Activated B cell treated with CpG ODN at 0.5 μM for 24 hours (primary cell): Measurements from ENCODE around the gene TRABD. TPM values are rescaled to one million over a fixed set of nuclear protein-coding genes. Genes with fewer than 3 reads are reported as not detected.

Source experiments
- ATAC-seq: fragments of 200-7000 bp; cut with Tn5 transposase; one replicate; pipeline ENCODE4 v1.10.0; 2021; ENCODE audit warnings: low read depth, mild to moderate bottlenecking, moderate library complexity
- CTCF ChIA-PET: fragments of 350-600 bp; sonication (Branson Sonifier 250); formaldehyde crosslinking; loops from one replicate; lab custom pipeline; 2021; ENCODE audit warnings: antibody characterized with exemption; lab: Charles Lee
- POLR2A ChIA-PET: fragments of 350-600 bp; sonication (Branson Sonifier 250); formaldehyde crosslinking; loops from one replicate; lab custom pipeline; 2021; ENCODE audit warnings: antibody characterized with exemption; lab: Charles Lee
- DNase-seq: peaks from one replicate; pipeline ENCODE4 v3.0.0; 2022
- H3K27ac Mint-ChIP-seq: one replicate; pipeline ENCODE4 v1.8.0; 2020; ENCODE audit warnings: mixed read lengths
- H3K27me3 Mint-ChIP-seq: one replicate; pipeline ENCODE4 v1.8.0; 2021; ENCODE audit warnings: mixed read lengths
- H3K36me3 Mint-ChIP-seq: one replicate; pipeline ENCODE4 v1.8.0; 2021; ENCODE audit warnings: low read depth, mixed read lengths
- H3K4me1 Mint-ChIP-seq: one replicate; pipeline ENCODE4 v1.8.0; 2021; ENCODE audit warnings: mixed read lengths
- H3K4me3 Mint-ChIP-seq: one replicate; pipeline ENCODE4 v1.8.0; 2020; ENCODE audit warnings: mild to moderate bottlenecking, mixed read lengths
- H3K9me3 Mint-ChIP-seq: one replicate; pipeline ENCODE4 v1.8.0; 2020; ENCODE audit warnings: mixed read lengths
- intact Hi-C: fragments of 100-400 bp; cut with micrococcal nuclease; formaldehyde crosslinking; loops from one replicate; pipeline ENCODE4 v1.15.1; 2024
- total RNA-seq: library from RNA; stranded (reverse); gene quantifications from 2 replicates; pipeline ENCODE4 v1.2.3, GENCODE V29; 2022
- TF ChIP-seq, protein P1 (sequence below): fragments of 200-600 bp; IDR thresholded peaks from one replicate; pipeline ENCODE4 v1.8.0; 2022; ENCODE audit warnings: antibody characterized with exemption, mild to moderate bottlenecking

TRABD gene
- total RNA-seq, 1 donor from 2014 or later = 86.4 TPM

DNA sequence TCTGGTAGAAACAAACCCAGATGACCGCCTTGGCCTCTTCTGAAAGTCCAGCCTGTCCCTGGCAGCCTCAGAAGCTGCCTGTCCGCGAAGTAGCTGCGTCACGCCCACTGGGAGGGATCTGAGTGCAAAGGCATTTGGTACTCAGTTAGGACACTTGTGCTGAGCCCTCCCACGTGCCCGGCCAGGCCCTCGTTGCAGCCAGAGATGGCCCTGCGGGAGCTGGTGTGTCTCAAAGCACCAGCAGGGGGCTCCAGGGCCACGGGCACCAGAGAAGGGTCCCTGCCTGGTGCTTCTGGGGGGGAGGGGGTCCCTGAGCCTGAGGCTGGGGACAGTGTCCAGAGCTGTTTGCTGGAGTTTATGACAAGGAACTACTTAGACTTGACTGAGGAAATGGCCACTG is 20.9 kb downstream of the TRABD start:
- ChIA-PET POLR2A (interaction anchor here (3.1 to 5.0 kb wide), 3 partner anchors 11 to 20 kb away, joined by 12 to 55 read pairs (median 20); no protein-coding TSS in a partner anchor), CTCF (interaction anchor here (1.1 to 4.0 kb wide), 5 partner anchors 15 to 277 kb away, joined by 3 to 39 read pairs (median 3); no protein-coding TSS in a partner anchor)
- DNase-seq (no peak), ATAC-seq (no peak)
- TF ChIP-seq, protein P1, sequence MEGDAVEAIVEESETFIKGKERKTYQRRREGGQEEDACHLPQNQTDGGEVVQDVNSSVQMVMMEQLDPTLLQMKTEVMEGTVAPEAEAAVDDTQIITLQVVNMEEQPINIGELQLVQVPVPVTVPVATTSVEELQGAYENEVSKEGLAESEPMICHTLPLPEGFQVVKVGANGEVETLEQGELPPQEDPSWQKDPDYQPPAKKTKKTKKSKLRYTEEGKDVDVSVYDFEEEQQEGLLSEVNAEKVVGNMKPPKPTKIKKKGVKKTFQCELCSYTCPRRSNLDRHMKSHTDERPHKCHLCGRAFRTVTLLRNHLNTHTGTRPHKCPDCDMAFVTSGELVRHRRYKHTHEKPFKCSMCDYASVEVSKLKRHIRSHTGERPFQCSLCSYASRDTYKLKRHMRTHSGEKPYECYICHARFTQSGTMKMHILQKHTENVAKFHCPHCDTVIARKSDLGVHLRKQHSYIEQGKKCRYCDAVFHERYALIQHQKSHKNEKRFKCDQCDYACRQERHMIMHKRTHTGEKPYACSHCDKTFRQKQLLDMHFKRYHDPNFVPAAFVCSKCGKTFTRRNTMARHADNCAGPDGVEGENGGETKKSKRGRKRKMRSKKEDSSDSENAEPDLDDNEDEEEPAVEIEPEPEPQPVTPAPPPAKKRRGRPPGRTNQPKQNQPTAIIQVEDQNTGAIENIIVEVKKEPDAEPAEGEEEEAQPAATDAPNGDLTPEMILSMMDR = no peak
- Mint-ChIP-seq H3K9me3 (no peaks in the 10 kb centered on the region), H3K36me3 (peaks cover 54% of the 10 kb centered on the region), H3K27me3 (no peaks in the 10 kb centered on the region), H3K27ac (no peak overlapping the region), H3K4me3 (no peak overlapping the region), H3K4me1 (peaks cover 39% of the 10 kb centered on the region)
- intact Hi-C loops = loop anchor here (5.0 to 10.0 kb wide), 3 partner anchors 174 to 352 kb away; partner anchors contain the start of genes IL17REL and ZBED4

DNA sequence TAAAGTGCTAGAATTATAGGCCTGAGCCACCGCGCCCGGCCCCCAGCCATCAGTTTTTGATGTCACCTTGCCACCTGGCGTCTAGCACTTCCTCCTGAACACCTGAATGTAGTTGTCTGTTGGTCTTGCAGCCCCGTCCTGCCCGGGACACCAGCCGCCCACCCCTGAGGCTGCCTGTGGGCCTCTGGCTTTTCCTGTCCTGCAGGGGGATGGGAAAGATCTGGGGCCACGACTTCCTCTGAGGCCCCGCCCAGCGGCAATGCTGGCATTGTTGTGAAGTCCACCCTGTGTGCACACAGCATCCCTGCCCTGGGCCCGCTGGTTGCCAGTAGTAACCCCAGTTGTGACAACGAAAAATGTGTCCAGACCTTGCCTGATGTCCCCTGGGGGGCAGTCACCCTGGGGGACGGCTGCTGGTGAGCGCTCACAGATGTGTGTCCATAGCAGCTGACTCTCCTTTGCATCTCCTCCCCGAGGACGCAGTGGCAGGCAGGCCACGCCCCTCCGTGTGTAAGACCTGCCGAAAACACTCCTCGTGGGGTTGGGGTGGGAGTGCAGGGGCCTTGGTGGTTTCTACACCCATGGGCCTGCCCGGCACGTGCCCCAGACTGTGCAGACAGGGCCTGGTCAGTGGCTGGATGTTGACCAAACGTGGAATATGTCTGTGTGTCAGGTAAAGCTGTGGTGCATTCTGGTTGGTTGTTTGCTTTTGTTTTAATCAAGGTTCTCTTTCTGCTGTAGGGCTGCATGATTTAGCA is 21.8 kb downstream of the TRABD start:
- TF ChIP-seq, protein P1 = no peak
- intact Hi-C loops = loop anchor here (5.0 to 10.0 kb wide), 3 partner anchors 175 to 353 kb away; partner anchors contain the start of genes IL17REL and ZBED4
- no peak overlapping the region for H3K4me3 Mint-ChIP-seq
- peaks cover 31% of the 10 kb centered on the region for H3K4me1 Mint-ChIP-seq
- H3K36me3 Mint-ChIP-seq = peaks cover 63% of the 10 kb centered on the region
- ChIA-PET POLR2A (interaction anchor here (0.6 to 5.0 kb wide), 8 partner anchors 12 to 370 kb away, joined by 3 to 55 read pairs (median 4); no protein-coding TSS in a partner anchor), CTCF (interaction anchor here (1.1 to 4.0 kb wide), 6 partner anchors 17 to 278 kb away, joined by 3 to 39 read pairs (median 6); no protein-coding TSS in a partner anchor)
- DNase-seq (peak; percentile 52), ATAC-seq (peak; percentile 76)
- no peaks in the 10 kb centered on the region for H3K9me3 Mint-ChIP-seq
- peak overlapping the region; percentile 41 for H3K27ac Mint-ChIP-seq
- H3K27me3 Mint-ChIP-seq = no peaks in the 10 kb centered on the region

DNA sequence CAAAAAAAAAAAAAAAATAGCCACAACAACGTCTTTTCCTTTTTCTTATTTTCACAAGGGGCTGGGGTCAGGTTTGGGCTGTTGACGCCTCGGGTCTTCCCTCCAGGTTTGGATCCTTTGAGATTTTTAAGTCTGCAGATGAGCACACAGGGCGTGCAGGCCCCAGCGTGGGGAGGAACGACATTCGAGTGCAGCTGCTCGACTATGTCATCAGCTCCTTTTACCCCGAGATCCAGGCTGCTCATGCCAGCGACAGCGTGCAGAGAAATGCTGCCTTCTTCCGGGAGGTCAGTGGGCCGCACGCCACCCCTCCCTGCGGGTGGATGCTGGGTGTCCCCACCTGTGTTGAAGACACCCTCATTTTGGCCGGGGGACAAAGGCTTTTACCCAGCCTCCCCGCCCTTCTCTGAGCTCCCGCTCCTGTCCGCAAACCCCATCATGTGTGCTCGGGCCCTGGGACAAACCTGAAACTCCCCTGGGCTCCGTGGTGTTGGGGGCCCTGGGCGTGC is 22.8 kb downstream of the TRABD start:
- peaks cover 29% of the 10 kb centered on the region for H3K4me1 Mint-ChIP-seq

DNA sequence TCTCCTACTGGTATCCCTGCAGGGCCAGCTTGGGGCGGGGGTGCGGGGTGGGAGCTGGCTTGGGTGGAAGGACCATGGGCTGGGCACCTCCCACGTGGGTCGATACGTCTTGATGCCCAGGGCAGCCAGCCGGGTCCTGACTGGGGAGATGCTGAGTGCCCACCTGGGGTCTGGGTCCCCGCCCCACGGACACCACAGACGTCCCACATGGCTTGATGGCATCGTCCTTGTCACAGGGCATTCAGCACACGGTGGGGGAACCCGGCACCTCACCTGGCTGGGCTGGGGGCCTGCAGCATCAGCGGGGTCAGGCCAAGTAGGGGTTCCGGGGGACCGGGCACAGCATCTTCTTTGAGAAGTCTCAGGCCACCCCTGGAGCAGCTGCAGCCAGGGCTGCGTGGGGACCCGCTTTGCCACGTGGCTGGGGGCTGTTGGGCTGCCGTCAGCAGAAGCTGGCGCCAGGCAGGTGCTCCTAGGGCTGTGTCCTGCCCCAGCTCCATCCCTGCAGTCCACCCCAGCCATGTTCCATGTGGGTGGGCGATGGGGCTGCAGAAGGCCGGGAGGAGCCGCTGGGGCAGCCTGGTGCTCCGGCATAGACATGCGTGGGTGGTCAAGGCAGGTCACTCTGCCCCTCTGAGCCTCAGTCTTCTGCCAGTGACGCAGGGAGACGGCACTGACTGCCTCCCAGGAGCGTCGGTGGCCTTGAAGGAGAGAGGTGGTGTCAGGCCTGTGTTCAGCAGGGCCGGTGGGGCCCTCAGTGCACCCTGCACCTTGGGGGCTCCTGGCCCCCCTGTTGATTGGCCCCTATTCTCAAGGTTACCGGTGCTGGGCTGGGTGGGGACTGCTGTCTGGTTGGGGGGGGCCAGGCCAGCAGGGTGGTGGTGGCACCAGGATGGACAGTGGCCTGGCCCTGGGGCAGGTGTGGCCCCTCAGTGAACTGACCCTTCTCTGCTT is 23.5 kb downstream of the TRABD start:
- Mint-ChIP-seq H3K27ac (peak overlapping the region; percentile 35), H3K9me3 (no peaks in the 10 kb centered on the region), H3K36me3 (peaks cover 66% of the 10 kb centered on the region), H3K4me3 (no peak overlapping the region), H3K27me3 (no peaks in the 10 kb centered on the region), H3K4me1 (peaks cover 29% of the 10 kb centered on the region)
- ChIA-PET POLR2A (interaction anchor here (1.6 to 5.0 kb wide), 4 partner anchors 14 to 60 kb away, joined by 5 to 55 read pairs (median 16); no protein-coding TSS in a partner anchor), CTCF (interaction anchor here (1.1 to 4.0 kb wide), 4 partner anchors 18 to 278 kb away, joined by 4 to 39 read pairs (median 10); no protein-coding TSS in a partner anchor)
- intact Hi-C loops = loop anchor here (1.0 to 10.0 kb wide), 6 partner anchors 19 to 442 kb away; partner anchors contain the start of genes IL17REL and ZBED4
- TF ChIP-seq, protein P1 = no peak
- DNase-seq (no peak), ATAC-seq (no peak)

More for the DNA sequence above, 22.8 kb downstream of the TRABD start:
- H3K27me3 Mint-ChIP-seq = no peaks in the 10 kb centered on the region
- intact Hi-C loops = loop anchor here (5.0 to 10.0 kb wide), 3 partner anchors 176 to 354 kb away; partner anchors contain the start of genes IL17REL and ZBED4
- ChIA-PET POLR2A (interaction anchor here (0.6 to 5.0 kb wide), 7 partner anchors 13 to 246 kb away, joined by 3 to 55 read pairs (median 5); no protein-coding TSS in a partner anchor), CTCF (interaction anchor here (1.1 to 4.0 kb wide), 4 partner anchors 18 to 278 kb away, joined by 4 to 39 read pairs (median 10); no protein-coding TSS in a partner anchor)
- H3K27ac Mint-ChIP-seq = no peak overlapping the region
- H3K36me3 Mint-ChIP-seq = peaks cover 68% of the 10 kb centered on the region
- ATAC-seq (no peak), DNase-seq (no peak)
- H3K4me3 Mint-ChIP-seq = no peak overlapping the region
- no peaks in the 10 kb centered on the region for H3K9me3 Mint-ChIP-seq
- TF ChIP-seq, protein P1 = no peak
